Measurements from ENCODE around the gene MPIG6B. TPM values are rescaled to one million over a fixed set of nuclear protein-coding genes. Genes with fewer than 3 reads are reported as not detected.

The MPIG6B gene
- total RNA-seq, 4 donors from 2014 or later = not detected

GRCh38 chr6:31725502-31726350 lies 2.6 kb downstream of the MPIG6B start:
- peaks cover 0 to 36% (median 16%) of the 10 kb centered on the region in 4 donors for H3K4me1 ChIP-seq
- no peaks in the 10 kb centered on the region for H3K27me3 ChIP-seq
- H3K27ac ChIP-seq = peak overlapping the region in 1 of 4 donors; percentile 100
- TF ChIP-seq POLR2A (IDR thresholded peaks at IDR 0.05) (no peak), CTCF (IDR thresholded peaks at IDR 0.05) (no peak), EP300 (IDR thresholded peaks at IDR 0.05) (no peak)
- H3K4me3 ChIP-seq = no peak overlapping the region
- WGBS, 2 donors = 81 to 82% methylated on average over 12 of the region's 12 CpGs
- no peak for DNase-seq (ENCODE audit: low spot score in 2 of 2)
- H3K36me3 ChIP-seq = peaks cover 0 to 33% (median 0%) of the 10 kb centered on the region in 3 donors
- H3K9me3 ChIP-seq = no peaks in the 10 kb centered on the region

- Histone ChIP-seq H3K9me3 (no peaks in the 10 kb centered on the region), H3K27me3 (no peaks in the 10 kb centered on the region), H3K4me3 (no peak overlapping the region), H3K4me1 (peaks cover 0 to 43% (median 16%) of the 10 kb centered on the region in 4 donors), H3K36me3 (peaks cover 0 to 48% (median 0%) of the 10 kb centered on the region in 3 donors), H3K27ac (peak overlapping the region; percentile 92 to 100 (median 98))
- DNase-seq (ENCODE audit: low spot score in 2 of 2) = no peak
- TF ChIP-seq POLR2A (IDR thresholded peaks at IDR 0.05) = peak in 1 of 2 donors; percentile 20
- no peak for TF ChIP-seq EP300 (IDR thresholded peaks at IDR 0.05)
- TF ChIP-seq CTCF (IDR thresholded peaks at IDR 0.05) = no peak
- 57 to 72% methylated on average over 7 of the region's 7 CpGs for WGBS, 2 donors
These were observed 4.0 kb downstream of the MPIG6B start for GRCh38 chr6:31727034-31727716.

- TF ChIP-seq EP300 (IDR thresholded peaks at IDR 0.05) (no peak), POLR2A (IDR thresholded peaks at IDR 0.05) (no peak), CTCF (IDR thresholded peaks at IDR 0.05) (no peak)
- 63 to 66% methylated on average over 41 of the region's 41 CpGs for WGBS, 2 donors
- no peaks in the 10 kb centered on the region for H3K9me3 ChIP-seq
- H3K27ac ChIP-seq = peak overlapping the region; percentile 92 to 100 (median 98)
- no peaks in the 10 kb centered on the region for H3K27me3 ChIP-seq
- DNase-seq (ENCODE audit: low spot score in 2 of 2) = no peak
- H3K36me3 ChIP-seq = peaks cover 0 to 56% (median 0%) of the 10 kb centered on the region in 3 donors
- H3K4me1 ChIP-seq = peaks cover 0 to 51% (median 16%) of the 10 kb centered on the region in 4 donors
- H3K4me3 ChIP-seq = peak overlapping the region; percentile 67 to 97 (median 85)
These were observed 4.8 kb downstream of the MPIG6B start for GRCh38 chr6:31727717-31728671.

- H3K27ac ChIP-seq = peak within 1 kb of the TSS; percentile 92 to 100 (median 98)
- DNase-seq (ENCODE audit: low spot score in 2 of 2) = no peak
- 10 to 12% methylated on average over 28 to 36 of the region's 36 CpGs for WGBS, 2 donors
- H3K36me3 ChIP-seq = peaks cover 0 to 65% (median 4%) of the 10 kb centered on the region in 3 donors
- peak within 1 kb of the TSS; percentile 67 to 97 (median 85) for H3K4me3 ChIP-seq
- peaks cover 0 to 60% (median 19%) of the 10 kb centered on the region in 4 donors for H3K4me1 ChIP-seq
- no peaks in the 10 kb centered on the region for H3K27me3 ChIP-seq
- no peak for TF ChIP-seq POLR2A (IDR thresholded peaks at IDR 0.05)
- TF ChIP-seq CTCF (IDR thresholded peaks at IDR 0.05) = peak in 4 of 5 experiments; percentile 53 to 84 (median 78)
- H3K9me3 ChIP-seq = no peaks in the 10 kb centered on the region
These were observed 5.8 kb downstream of the MPIG6B start, which contains the start of gene DDAH2 for GRCh38 chr6:31728767-31729514. DDAH2 (minus strand) TSS chr6:31729299; CDS start chr6:31729161, 138 bp downstream.

All from tibial nerve (tissue), 4 donors.